Osteoblast (primary cell): ENCODE measurements around the gene COX7C. TPM values are rescaled to one million over a fixed set of nuclear protein-coding genes. Genes with fewer than 3 reads are reported as not detected.
"Not testable (repeated sequence)": the region's sequence is repeated elsewhere in the genome, so short reads cannot be mapped to it uniquely, and the experiment has no call there.

Source experiments
- DNase-seq: peaks from one replicate; pipeline ENCODE4 v3.0.0; 2011; ENCODE audit warnings: low spot score, mixed read lengths; ENCODE audit not compliant: insufficient read length; ENCODE audit errors: missing footprints
- H2AFZ ChIP-seq: 2 replicates; pipeline ENCODE4 v1.6.0; 2011; ENCODE audit warnings: mild to moderate bottlenecking, low read length
- H3K27ac ChIP-seq: 2 replicates; pipeline ENCODE4 v1.5.1; 2011; ENCODE audit warnings: mild to moderate bottlenecking, low read depth, low read length, moderate library complexity
- H3K27me3 ChIP-seq: 2 replicates; pipeline ENCODE4 v1.6.0; 2012; ENCODE audit warnings: mild to moderate bottlenecking, control low read depth, inconsistent platforms, low read length, moderate library complexity; ENCODE audit not compliant: insufficient read depth
- H3K36me3 ChIP-seq: 2 replicates; pipeline ENCODE4 v1.5.1; 2011; ENCODE audit warnings: mild to moderate bottlenecking, low read length, control low read depth, moderate library complexity; ENCODE audit not compliant: insufficient read depth
- H3K4me1 ChIP-seq: 2 replicates; pipeline ENCODE4 v1.5.1; 2011; ENCODE audit warnings: mild to moderate bottlenecking, low read length, control low read depth, moderate library complexity; ENCODE audit not compliant: insufficient read depth
- H3K4me2 ChIP-seq: 2 replicates; pipeline ENCODE4 v1.6.0; 2011; ENCODE audit warnings: mild to moderate bottlenecking, low read length; ENCODE audit not compliant: insufficient read depth
- H3K4me3 ChIP-seq: fragments of 200-600 bp; sonication (generic); 3 replicates; pipeline ENCODE4 v1.5.1; 2012; ENCODE audit warnings: mild to moderate bottlenecking, low read length, inconsistent platforms; ENCODE audit not compliant: insufficient read depth
- H3K79me2 ChIP-seq: 2 replicates; pipeline ENCODE4 v1.6.0; 2012; ENCODE audit warnings: mild to moderate bottlenecking, low read length, control low read depth, inconsistent platforms; ENCODE audit not compliant: insufficient read depth
- H3K9me3 ChIP-seq: 2 replicates; pipeline ENCODE4 v1.5.1; 2011; ENCODE audit warnings: low read depth, low read length, control low read depth
- H4K20me1 ChIP-seq: 2 replicates; pipeline ENCODE4 v1.6.0; 2012; ENCODE audit warnings: mild to moderate bottlenecking, low read length, control low read depth; ENCODE audit not compliant: insufficient read depth
- total RNA-seq: library from RNA; depleted of rRNA; stranded (reverse); fragments of >200 nt; gene quantifications from 2 replicates; pipeline ENCODE4 v1.2.3, GENCODE V29; 2012
- TF ChIP-seq, protein P1 (sequence below): IDR thresholded peaks from 2 replicates; pipeline ENCODE4 v1.5.1; 2011; ENCODE audit warnings: mild to moderate bottlenecking, low read depth, low read length, moderate library complexity; ENCODE audit errors: extremely low read depth

COX7C gene
- total RNA-seq, 1 donor, result 128 TPM

DNA sequence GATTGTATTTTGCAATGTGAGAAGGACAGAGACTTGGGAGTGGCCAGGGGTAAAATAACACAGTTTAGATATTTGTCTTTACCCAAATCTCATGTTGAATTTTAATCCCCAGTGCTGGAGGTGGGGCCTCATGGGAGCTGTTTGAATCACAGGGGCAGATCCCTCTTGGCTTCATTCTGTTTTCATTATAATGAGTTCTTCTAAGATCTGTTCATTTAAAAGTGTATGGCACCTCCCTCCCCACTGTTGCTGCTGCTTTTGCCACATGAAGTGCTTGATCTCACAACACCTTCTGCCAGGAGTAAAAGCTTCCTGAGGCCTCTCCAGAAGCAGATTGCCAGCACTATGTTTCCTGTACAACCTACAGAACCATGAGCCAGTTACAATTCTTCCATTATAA lies 28.1 kb downstream of the COX7C start:
- Histone ChIP-seq H4K20me1 (no peaks in the 10 kb centered on the region), H3K4me3 (no peak overlapping the region), H3K4me1 (no peaks in the 10 kb centered on the region), H3K27me3 (no peaks in the 10 kb centered on the region), H2AFZ (no peak overlapping the region), H3K27ac (no peak overlapping the region), H3K4me2 (no peak overlapping the region), H3K9me3 (no peaks in the 10 kb centered on the region), H3K79me2 (no peaks in the 10 kb centered on the region), H3K36me3 (no peaks in the 10 kb centered on the region)
- TF ChIP-seq, protein P1, sequence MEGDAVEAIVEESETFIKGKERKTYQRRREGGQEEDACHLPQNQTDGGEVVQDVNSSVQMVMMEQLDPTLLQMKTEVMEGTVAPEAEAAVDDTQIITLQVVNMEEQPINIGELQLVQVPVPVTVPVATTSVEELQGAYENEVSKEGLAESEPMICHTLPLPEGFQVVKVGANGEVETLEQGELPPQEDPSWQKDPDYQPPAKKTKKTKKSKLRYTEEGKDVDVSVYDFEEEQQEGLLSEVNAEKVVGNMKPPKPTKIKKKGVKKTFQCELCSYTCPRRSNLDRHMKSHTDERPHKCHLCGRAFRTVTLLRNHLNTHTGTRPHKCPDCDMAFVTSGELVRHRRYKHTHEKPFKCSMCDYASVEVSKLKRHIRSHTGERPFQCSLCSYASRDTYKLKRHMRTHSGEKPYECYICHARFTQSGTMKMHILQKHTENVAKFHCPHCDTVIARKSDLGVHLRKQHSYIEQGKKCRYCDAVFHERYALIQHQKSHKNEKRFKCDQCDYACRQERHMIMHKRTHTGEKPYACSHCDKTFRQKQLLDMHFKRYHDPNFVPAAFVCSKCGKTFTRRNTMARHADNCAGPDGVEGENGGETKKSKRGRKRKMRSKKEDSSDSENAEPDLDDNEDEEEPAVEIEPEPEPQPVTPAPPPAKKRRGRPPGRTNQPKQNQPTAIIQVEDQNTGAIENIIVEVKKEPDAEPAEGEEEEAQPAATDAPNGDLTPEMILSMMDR, result no peak
- DNase-seq, result no peak

DNA sequence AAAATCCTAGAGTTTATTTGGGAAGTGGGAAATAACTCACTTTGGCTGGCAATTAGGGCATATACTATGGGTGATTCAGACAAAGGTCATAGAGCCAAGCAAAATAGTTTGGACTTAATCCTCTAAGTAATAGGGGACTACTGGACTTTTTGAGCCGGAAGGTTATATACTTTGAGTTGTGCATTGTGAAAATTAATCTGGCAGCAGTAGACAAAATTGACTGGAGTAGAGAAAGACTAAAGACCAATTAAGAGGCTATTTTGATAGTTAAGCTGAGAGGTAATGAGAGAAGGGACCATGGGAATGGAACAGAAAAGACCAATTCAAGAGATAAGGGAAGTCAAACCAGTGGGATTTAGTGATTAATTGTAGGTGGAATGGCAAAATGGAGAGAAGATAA lies 28.9 kb downstream of the COX7C start:
- no peak for DNase-seq
- Histone ChIP-seq H3K4me2 (no peak overlapping the region), H3K4me3 (no peak overlapping the region), H3K79me2 (no peaks in the 10 kb centered on the region), H3K36me3 (no peaks in the 10 kb centered on the region), H3K9me3 (no peaks in the 10 kb centered on the region), H3K27me3 (no peaks in the 10 kb centered on the region), H4K20me1 (no peaks in the 10 kb centered on the region), H3K4me1 (no peaks in the 10 kb centered on the region), H3K27ac (no peak overlapping the region), H2AFZ (no peak overlapping the region)
- TF ChIP-seq, protein P1, result no peak

DNA sequence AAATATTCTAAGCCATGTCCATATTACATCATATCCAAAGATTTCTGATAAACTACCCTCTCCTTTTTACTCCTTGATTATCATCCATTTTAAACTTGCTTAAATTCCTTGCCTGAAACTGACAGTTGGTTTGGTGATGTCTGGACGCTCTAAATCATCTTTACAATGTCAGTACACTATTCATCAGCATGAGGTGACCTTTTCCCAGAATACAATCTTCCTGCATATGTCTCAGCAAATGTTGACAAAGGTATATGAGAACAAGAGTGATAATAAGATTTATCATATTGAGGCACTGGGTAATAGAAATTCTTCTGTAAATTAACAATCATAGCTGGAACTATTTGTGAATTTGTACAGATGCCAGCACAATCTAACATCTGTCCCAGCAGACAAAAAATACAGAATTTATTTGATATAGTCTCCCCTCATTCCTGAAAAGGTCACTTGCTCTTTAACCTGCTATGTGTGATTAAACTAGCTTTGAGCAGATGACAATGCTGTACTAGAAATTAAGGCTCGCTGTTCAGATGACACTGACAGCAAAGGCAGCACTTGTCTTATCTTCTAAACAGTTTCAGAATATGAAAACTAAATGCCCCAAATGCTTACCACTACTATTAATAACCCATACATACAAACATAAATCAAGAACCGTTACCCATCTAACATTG lies 32.2 kb downstream of the COX7C start:
- Histone ChIP-seq H3K4me2 (no peak overlapping the region), H3K79me2 (no peaks in the 10 kb centered on the region), H3K4me3 (no peak overlapping the region), H3K4me1 (no peaks in the 10 kb centered on the region), H2AFZ (no peak overlapping the region), H3K36me3 (no peaks in the 10 kb centered on the region), H3K27ac (no peak overlapping the region), H3K27me3 (no peaks in the 10 kb centered on the region), H4K20me1 (no peaks in the 10 kb centered on the region), H3K9me3 (no peaks in the 10 kb centered on the region)
- no peak for DNase-seq
- TF ChIP-seq, protein P1, result no peak

DNA sequence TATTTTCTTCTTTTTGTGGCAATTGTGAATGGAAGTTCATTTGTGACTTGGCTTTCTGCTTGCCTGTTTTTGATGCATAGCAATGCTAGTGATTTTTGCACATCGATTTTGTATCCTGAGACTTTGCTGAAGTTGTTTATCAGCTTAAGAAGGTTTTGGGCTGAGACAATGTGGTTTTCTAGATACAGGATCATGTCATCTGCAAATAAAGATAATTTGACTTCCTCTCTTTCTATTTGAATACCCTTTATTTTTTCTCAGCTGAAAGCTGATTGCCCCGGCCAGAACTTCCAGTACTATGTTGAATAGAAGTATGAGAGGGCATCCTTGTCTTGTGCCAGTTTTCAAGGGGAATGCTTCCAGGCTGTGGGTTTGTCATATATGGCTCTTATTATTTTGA lies 43.0 kb downstream of the COX7C start:
- not testable (repeated sequence) for H3K4me2 ChIP-seq, H3K4me3 ChIP-seq, H3K4me1 ChIP-seq, H3K27me3 ChIP-seq, DNase-seq, H3K36me3 ChIP-seq, H4K20me1 ChIP-seq, H3K27ac ChIP-seq, H3K79me2 ChIP-seq, H3K9me3 ChIP-seq, H2AFZ ChIP-seq
